ELF-1 (cell line): ENCODE measurements around the gene CAMK2G.
"Not testable (repeated sequence)": the region's sequence is repeated elsewhere in the genome, so short reads cannot be mapped to it uniquely, and the experiment has no call there.

Experiments
- DNase-seq: peaks from one replicate; pipeline ENCODE4 v3.0.0-alpha.2; 2016; ENCODE audit warnings: low read depth, low spot score

Gene CAMK2G

GRCh38 chr10:73905256-73906020, 31.1 kb upstream of the CAMK2G start:
- DNase-seq: peak; percentile 22

DNA sequence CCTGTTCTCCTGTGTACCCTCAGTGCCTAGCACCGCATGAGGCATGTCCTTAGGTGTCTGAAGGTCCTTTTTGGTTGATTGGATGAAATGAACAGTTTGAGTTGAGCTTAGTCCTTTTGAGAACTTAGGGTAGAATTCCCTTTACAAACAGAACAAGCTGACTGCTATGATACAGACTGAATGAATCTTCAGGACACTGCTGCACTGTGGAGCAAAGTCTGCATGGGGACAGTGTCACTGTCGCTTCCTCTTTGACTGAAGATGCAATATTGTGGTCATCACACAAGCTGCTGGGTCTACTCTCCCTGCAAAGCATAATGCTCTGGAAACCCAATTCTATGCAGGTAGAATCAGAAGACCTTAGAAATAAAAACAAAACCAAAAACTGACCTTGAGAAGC, 28.0 kb upstream of the CAMK2G start:
- DNase-seq: no peak

GRCh38 chr10:73901261-73901660, 26.9 kb upstream of the CAMK2G start:
- DNase-seq: no peak

DNA sequence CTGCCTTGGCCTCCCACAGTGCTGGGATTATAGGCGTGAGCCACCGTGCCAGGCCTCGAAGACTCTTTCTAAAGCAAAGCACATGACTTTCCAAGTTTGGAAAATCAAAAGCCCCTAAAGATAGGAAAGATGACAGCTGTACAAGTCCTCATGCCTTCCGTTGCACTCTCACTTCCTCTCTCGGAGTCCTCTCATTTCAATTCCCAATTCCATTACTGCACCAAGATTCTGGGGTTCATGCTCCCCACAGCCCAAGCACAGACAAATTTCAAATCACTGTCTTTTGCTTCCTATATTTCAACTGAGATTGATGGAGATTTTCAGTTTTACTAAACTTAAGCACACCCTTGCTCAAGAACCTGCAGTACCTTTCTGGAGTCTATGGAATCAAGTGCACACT, 25.7 kb upstream of the CAMK2G start:
- DNase-seq: no peak

DNA sequence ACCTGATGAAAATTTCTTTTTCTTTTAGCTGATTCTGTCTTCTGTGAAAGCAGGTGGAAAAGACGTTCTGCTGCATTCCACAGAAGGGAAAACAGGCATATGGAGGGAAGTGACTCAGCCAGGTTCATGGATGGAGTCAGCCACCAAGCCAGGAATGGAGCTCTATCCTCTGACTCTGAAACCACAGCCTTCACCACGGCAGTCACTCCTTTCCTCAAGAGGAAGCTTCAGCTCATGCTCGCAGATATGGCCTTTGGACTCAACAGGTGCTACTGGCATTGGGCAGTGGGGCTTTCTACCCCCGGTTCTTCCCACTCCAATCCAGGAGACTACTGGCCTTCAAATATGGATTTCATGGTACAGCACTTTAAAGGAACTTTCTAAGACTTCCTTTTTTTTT, 25.1 kb upstream of the CAMK2G start:
- no peak for DNase-seq

GRCh38 chr10:73898730-73899410, 24.5 kb upstream of the CAMK2G start:
- DNase-seq: no peak

- DNase-seq: no peak
Measured at GRCh38 chr10:73897693-73898092, 23.3 kb upstream of the CAMK2G start.

DNA sequence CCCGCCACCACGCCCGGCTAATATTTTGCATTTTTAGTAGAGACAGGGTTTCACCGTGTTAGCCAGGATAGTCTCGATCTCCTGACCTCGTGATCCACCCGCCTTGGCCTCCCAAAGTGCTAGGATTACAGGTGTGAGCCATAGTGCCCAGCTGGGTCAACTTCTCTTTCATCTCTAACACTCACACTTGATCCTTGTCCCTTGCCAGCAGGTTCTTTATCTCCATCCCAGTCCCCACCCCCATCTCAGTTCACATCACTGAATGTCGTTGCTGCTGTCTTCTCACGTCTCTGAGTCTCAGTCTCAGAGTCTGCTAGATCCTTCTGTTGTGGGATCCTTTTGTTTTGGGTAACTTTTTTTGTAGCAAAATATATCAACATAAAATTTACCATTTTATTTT, 21.0 kb upstream of the CAMK2G start:
- DNase-seq: not testable (repeated sequence)

GRCh38 chr10:73894245-73894971, 20.1 kb upstream of the CAMK2G start:
- DNase-seq: no peak

GRCh38 chr10:73893426-73893825, 19.1 kb upstream of the CAMK2G start:
- no peak for DNase-seq

- DNase-seq: no peak
Measured at GRCh38 chr10:73892310-73893030, 18.1 kb upstream of the CAMK2G start.

DNA sequence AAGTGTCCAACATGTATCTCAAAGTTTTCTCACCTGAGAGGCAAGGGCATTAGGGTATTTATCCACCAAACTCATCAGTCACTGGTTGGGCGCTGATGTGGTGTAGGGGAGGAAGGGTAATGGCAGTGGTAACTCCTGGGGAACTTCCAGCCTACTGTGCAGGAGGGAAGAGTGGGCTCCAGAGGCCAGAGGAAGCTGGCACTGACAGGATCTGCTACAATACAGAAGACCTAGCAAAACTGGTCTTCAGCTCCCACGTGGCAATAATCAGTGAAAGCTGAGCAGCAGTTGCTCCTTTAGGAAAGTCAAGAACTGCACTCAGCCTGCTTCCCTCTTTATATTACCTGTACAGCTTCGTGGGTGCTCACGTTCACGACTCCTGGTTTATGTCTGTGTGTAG, 17.2 kb upstream of the CAMK2G start:
- DNase-seq: no peak

DNA sequence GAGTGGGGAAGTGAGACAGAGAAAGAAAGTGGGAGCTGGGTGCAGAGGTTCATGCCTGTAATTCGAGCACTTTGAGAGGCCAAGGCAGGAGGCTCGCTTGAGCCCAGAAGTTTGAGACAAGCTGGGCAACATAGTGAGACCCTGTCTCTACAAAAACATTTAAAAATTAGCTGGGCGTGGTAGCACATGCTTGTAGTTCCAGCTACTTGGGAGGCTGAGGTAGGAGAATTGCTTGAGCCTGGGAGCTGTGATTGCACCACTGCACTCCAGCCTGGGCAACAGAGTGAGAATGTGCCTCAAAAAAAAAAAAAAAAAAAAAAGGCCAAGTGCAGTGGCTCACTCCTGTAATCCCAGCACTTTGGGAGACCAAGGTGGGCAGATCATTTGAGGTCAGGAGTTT, 16.5 kb upstream of the CAMK2G start:
- DNase-seq: not testable (repeated sequence)

DNA sequence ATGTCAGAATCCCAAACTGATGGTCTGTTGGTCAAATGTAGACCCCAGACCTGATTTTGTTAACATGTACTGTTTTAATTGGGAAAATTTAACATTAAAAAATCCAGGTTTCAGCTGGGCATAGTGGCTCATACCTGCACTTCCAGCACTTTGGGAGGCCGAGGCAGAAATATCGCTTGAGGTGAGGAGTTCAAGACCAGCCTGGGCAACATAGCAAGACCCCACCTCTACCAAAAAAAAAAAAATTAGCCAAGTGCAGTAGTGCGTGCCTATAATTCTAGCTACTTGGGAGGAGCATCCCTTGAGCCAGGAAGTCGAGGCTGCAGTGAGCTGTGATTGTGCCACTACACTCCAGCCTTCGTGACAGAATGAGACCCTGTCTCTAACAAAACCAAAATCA, 15.9 kb upstream of the CAMK2G start:
- DNase-seq: no peak

- not testable (repeated sequence) for DNase-seq
Measured at GRCh38 chr10:73889416-73889815, 15.1 kb upstream of the CAMK2G start.

- DNase-seq: peak; percentile 78
Measured at GRCh38 chr10:73889014-73889413, 14.7 kb upstream of the CAMK2G start.

- no peak for DNase-seq
Measured at GRCh38 chr10:73888514-73888913, 14.2 kb upstream of the CAMK2G start.

DNA sequence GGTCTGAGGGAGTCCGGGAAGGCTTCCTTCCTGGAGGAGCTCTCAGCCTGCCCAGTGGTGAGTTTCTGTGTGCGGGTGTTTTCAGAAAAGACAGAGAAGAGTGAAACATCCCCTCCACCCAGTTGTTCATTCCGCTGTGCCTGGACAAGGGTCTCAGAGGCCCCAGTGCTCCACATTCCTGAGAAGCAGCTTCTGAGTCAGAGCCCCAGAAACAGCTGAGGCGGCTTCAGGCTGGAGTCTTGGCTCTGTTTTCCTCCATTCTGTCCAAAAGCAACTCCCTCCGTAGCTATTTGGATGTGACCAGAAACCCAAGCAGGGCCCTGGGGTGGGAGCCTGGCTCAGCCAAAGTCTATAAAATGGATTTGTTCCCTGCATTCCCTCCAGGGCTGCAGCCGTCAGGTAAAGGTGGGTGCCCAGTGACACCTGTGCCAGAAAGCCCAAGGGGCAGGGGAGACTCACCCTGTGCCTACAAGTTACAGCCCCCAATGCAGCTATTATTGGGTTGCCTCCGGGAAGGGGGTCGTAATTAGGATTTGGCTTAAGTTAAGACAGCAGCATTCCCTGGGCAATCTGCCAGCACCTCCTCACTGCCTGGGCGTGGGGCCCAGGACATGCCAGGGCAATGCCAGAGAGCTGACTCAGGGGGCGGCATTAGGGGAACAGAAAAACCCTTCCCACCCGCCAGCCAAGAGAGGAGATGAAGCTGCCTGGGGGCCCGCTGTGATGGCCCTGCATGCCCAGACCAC, 13.1 kb upstream of the CAMK2G start:
- peak; percentile 68 for DNase-seq

DNA sequence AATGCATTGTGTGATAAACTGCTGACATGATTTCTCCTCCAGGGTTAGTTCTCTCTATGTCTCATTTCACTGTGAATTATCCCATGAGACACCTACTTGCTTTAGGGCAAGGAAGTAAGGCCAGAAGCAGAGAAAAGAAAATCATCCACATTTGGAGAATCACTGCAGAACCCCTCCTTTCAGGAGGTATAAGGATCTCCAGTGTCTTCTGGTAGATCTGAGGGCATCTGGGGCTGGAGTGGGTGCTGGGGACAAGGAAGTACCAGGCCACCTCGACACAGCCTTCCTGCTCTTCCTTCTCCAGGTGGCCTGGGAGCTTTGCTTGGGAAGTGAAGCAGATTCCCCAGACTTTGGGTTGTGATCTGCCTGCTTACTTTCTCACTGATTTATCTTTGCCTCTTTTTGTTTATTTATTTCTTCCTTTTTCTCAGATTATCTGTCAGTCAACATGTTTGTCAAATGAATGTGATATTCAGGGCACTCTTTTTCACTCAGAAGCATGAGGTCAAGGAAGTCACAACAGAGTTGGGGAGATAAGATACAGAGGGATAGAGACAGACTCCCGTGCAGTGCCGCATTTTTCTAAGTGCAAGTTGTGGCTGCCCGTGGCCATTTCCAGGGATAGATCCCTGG, 12.4 kb upstream of the CAMK2G start:
- no peak for DNase-seq

DNA sequence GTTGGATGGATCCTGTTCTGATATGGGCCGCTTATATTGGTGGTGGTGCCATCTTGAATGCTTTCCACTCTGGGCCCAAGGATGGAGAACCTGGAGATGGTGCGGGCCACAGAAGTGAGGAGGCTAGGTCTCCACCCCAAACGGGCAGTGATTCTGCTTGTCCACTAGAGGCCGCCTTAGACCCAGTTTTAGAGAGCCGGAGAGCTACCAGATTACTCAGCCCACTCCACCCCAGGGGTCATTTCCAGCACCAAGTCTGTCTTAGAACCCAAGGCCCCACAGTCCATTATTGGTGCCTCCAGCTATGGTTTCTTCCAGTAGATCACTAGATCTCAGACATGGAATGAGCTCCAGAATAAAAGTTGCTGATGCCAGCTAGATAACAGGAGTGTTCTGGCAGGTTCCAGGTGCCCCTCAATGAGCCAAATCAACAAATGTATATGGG, 11.8 kb upstream of the CAMK2G start:
- DNase-seq: peak; percentile 86

DNA sequence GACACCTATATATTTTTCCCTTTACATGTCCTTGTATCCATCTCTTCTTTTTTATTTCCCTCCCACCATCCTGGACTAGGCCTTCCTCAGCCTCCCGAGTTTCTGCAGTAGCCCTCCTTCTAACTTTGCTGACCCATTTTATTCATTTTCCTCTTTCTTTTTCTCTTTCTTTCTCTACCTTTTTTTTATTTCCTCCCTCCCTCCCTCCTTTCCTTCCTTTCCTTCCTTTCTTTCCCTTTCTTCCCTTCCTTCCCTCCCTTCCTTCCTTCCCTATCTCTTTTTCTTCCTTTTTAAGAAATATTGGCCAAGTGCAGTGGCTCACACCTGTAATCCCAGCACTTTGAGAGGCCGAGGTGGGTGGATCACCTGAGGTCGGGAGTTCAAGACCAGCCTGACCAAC, 9.7 kb upstream of the CAMK2G start:
- no peak for DNase-seq
